DOHH2 (cell line): ENCODE results near the gene PLEKHH3.

Experiments
- EZH2phosphoT487 ChIP-seq: fragments of 200-600 bp; sonication (generic); IDR thresholded peaks from 2 replicates; pipeline ENCODE4 v1.6.1; 2017; ENCODE audit warnings: borderline replicate concordance, mild to moderate bottlenecking, antibody characterized with exemption, low read length, moderate library complexity, mixed read lengths
- TF ChIP-seq, protein P1 (sequence below): fragments of 200-600 bp; sonication (generic); IDR thresholded peaks from one replicate; pipeline ENCODE4 v1.5.1; 2014; ENCODE audit warnings: antibody characterized with exemption, mild to moderate bottlenecking, low read depth, low read length; ENCODE audit not compliant: poor library complexity, severe bottlenecking

DNA sequence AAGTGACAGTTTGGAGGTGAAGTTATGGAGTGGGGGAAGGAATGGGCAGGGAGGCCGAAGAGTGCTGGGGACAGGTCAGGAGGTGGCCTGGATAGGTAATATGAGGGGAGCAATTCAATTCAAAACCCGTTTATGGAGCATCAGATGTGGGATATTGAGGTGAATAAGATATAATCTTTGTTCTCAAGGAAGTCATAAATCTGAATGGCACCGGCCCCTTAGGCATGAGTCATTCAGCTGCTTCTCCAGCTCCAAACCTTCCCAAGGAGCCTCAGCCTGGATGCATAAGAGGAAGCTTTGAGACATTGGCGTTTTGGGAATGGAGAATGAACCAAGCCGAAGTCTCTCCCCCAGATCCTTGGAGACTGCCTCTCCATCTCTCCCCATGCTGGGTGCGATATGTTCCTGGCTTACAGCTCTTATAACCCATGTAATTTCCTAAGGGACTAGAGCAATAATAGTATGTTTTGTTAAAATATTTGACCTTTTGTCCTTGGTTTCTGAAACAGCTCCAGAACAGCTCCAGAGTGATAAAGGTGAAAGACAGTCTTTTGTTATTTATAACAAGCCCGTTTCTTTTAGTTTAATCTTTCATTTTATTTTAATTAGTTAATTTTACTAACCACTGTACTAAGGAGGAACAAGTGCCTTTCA is 16.0 kb downstream of the PLEKHH3 start:
- TF ChIP-seq, protein P1, sequence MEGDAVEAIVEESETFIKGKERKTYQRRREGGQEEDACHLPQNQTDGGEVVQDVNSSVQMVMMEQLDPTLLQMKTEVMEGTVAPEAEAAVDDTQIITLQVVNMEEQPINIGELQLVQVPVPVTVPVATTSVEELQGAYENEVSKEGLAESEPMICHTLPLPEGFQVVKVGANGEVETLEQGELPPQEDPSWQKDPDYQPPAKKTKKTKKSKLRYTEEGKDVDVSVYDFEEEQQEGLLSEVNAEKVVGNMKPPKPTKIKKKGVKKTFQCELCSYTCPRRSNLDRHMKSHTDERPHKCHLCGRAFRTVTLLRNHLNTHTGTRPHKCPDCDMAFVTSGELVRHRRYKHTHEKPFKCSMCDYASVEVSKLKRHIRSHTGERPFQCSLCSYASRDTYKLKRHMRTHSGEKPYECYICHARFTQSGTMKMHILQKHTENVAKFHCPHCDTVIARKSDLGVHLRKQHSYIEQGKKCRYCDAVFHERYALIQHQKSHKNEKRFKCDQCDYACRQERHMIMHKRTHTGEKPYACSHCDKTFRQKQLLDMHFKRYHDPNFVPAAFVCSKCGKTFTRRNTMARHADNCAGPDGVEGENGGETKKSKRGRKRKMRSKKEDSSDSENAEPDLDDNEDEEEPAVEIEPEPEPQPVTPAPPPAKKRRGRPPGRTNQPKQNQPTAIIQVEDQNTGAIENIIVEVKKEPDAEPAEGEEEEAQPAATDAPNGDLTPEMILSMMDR, result no peak
- no peak for TF ChIP-seq EZH2phosphoT487
